Measurements from ENCODE around the gene TMX4. TPM values are rescaled to one million over a fixed set of nuclear protein-coding genes. Genes with fewer than 3 reads are reported as not detected.
"Not testable (repeated sequence)": the region's sequence is repeated elsewhere in the genome, so short reads cannot be mapped to it uniquely, and the experiment has no call there.

TMX4 gene
- total RNA-seq, 1 donor from 2014 or later: 53.4 TPM

DNA sequence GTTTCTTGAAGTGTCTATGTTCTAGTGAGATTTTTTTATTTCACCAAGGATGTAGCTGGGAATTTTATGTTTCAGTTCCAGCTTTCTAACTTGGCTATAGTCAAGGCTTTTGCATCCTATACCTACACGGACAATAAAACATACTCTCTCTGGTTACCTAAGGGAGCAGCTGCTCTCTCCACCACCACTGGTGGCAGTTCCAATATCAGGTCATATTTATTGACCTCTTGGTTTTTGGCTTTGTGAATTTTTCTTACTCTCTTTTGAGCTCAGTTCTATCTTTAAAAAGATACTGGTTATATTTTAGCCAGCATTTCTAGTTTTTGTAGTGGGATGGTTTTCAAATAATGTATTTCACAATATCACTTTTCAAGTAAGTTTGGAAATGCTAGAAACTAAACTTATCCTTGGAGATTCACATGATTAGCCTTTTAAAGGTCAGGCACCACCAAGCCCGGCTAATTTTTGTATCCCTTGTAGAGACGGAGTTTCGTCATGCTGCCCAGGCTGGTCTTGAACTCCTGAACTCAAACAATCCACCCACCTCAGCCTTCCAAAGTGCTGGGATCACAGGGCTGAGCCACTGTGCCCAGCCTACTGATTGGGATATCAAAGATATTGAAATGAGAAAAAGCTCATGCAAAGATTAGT, 44.7 kb downstream of the TMX4 start:
- DNase-seq (ENCODE audit: low spot score): no peak

GRCh38 chr20:7971536-7972280, 47.9 kb downstream of the TMX4 start:
- no peak for DNase-seq (ENCODE audit: low spot score)

- no peak for DNase-seq (ENCODE audit: low spot score)
Measured at GRCh38 chr20:7967199-7967844, 52.2 kb downstream of the TMX4 start.

GRCh38 chr20:7966176-7966575, 53.4 kb downstream of the TMX4 start:
- DNase-seq (ENCODE audit: low spot score): no peak

- no peak for DNase-seq (ENCODE audit: low spot score)
Measured at GRCh38 chr20:7959484-7959883, 60.1 kb downstream of the TMX4 start.

- DNase-seq (ENCODE audit: low spot score): not testable (repeated sequence)
Measured at GRCh38 chr20:7956561-7956960, 63.0 kb downstream of the TMX4 start.

- DNase-seq (ENCODE audit: low spot score): no peak
Measured at GRCh38 chr20:7950387-7950786, 69.2 kb downstream of the TMX4 start.

DNA sequence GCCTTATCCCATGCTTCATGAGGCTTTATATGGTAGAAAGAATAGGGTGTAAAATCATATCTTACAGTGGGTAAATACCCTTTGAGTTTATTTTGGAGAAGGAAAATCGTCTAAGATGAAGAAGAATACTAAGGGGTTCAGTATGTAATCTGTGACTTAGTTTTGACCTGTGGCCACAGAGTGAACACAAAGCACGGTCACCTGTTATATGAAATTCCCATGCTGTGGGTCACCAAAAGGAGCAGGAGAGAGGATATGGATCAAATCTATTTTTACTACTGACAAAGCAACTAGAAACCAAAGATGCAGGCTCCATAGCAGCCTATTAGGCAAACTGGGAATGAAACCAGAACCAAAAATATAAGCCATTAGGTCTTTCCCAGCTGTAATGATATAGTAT, 75.7 kb downstream of the TMX4 start:
- DNase-seq (ENCODE audit: low spot score): no peak

- DNase-seq (ENCODE audit: low spot score): no peak
Measured at GRCh38 chr20:7940341-7940740, 79.2 kb downstream of the TMX4 start, which contains the start of gene HAO1. Gene HAO1, minus strand, starts transcription at chr20:7940458. Its CDS starts 36 bp downstream, at chr20:7940422.

DNA sequence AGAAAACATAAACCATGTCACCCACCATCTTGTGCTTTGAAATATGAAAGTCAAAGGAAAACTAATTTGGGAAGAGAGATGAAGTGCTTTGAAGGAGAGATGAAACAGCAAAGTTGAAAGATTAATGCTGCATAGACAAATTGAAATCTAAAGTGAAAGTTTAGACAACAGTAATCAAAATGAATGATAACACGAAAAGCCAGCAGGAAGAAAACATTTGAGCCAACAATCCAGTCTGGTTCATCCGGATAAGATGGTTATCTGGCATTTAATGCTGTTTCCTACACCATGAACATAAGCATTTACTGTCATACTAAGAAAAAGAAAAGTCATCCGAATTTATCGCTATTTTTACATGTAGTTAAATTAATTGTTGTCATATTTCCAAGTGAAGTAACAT, 79.9 kb downstream of the TMX4 start:
- DNase-seq (ENCODE audit: low spot score): no peak

- no peak for DNase-seq (ENCODE audit: low spot score)
Measured at GRCh38 chr20:7938058-7938457, 81.5 kb downstream of the TMX4 start.

- DNase-seq (ENCODE audit: low spot score): no peak
Measured at GRCh38 chr20:7937328-7937727, 82.2 kb downstream of the TMX4 start.

- no peak for DNase-seq (ENCODE audit: low spot score)
Measured at GRCh38 chr20:7935027-7935551, 84.5 kb downstream of the TMX4 start.

GRCh38 chr20:7933346-7933745, 86.2 kb downstream of the TMX4 start:
- DNase-seq (ENCODE audit: low spot score): no peak

DNA sequence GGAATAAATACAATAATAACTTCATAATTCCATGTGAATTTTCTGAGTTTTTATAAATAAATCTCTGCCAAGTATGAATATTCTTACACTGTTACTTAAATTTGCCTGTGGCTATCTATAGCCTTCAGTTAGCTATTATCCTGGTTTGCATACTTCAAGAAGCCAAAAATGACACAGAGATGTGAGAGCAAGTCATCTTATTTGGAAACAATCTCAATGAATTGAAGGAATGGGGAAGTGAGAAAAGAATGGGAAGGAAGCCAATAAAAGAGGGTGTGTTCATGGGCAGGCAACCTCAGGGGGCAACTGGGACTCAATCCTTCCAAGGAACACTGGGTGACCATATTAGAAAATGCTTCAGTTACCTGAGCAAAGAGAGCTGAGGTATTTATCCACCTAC, 89.2 kb downstream of the TMX4 start:
- no peak for DNase-seq (ENCODE audit: low spot score)

Other genes with a start within 250 kb of the TMX4 start
- gene HAO1, start 79.3 kb downstream of the TMX4 start, total RNA-seq: not detected
- gene PLCB1, start 112.5 kb upstream of the TMX4 start, total RNA-seq: 16.9 TPM